Measurements from ENCODE around the gene ZBTB34. TPM values are rescaled to one million over a fixed set of nuclear protein-coding genes. Genes with fewer than 3 reads are reported as not detected.

Gene ZBTB34
- total RNA-seq, 1 experiment from 2014 or later = 12.0 TPM

DNA sequence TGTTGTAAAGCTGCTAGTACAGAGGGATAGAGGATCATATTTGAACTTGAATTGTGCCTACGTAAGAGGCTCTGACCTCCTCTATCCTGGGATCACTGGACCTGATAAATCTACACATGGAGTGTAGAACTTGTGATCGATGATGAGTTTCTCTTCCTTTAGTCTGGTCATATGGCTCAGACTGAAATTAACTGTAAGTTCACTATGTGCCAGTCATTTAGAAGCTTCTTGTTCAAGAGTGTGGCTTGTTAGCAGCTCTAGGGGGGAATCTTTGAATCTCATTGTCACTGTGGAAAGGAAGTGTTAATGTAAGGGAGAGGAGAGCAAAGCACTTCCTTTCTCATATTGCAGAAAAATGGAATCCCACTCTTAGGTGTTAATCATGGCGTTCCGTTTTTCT is 12.1 kb downstream of the ZBTB34 start:
- no peak for DNase-seq (ENCODE audit: low spot score)
- in situ Hi-C loops (cut with HindIII; ENCODE audit: low sequenced_read_pairs) = no loop called here

DNA sequence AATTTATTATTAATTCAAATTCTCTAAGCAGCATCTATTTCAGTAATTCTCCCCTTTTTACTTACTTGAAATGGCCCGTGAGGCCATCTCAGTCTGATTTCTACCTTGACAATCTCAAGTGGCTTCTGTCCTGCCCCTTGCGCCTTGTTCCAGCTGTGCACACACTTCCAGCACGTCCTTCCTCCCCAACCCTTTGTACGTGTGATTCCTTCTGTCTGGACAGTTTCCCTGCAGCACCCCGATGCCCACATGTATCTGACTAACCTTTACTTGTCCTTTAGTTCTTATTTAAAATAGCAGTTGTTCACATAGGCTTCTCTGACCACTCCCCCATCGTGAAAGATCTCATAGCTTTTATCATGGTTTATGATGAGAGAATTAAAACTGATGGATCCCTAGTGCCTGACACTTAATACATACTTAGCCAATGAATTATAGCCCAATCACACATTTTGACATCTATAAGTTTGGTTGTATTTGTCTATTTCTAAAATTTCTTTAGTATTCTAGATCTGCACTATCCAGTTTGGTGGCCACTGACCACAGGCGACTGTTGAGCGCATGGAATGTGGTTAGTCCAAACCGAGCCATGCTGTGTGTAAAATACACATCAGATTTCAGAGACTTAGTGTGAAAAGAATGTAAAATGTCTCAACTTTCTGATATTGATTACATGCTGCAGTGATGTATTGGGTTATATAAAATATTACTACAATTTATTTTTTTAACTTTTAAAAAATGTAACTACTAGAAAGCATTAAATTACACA is 14.3 kb downstream of the ZBTB34 start:
- in situ Hi-C loops (cut with HindIII; ENCODE audit: low sequenced_read_pairs) = no loop called here
- DNase-seq (ENCODE audit: low spot score) = no peak

DNA sequence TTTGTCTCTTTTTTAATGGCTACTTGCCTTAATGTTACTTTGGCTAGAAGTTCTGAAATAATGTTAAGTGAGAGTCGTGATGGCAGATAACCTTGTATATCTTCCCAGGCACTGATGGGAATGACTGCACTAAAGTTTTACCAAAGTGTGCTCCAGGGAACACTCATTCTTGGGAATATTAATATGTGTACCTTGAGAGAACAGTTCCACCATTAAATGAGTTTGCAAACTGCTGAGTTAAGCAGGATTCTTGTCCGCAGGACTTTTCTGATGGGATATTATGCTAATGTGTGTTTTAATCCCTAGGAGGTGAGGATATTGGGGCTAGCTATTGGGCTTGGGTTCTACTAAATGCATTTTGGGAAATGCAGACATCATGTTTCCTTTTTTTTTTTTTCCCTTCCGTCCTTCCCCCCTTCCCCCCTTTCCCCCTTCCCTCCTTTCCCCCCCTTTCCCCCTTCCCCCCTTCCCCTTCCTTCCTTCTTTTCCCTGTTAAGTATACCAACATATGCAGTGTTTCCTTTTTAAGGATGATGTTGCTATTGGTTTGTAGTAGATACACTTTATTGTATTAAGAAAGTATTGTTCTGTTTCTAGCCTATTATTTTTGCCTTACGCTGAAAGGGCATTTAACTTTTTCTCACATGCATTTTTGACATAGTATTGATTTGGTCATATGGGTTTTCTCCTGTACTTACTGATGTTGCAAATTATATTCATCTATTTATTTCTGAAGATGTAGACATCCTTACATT is 15.5 kb downstream of the ZBTB34 start:
- DNase-seq (ENCODE audit: low spot score) = no peak
- in situ Hi-C loops (cut with HindIII; ENCODE audit: low sequenced_read_pairs) = no loop called here

DNA sequence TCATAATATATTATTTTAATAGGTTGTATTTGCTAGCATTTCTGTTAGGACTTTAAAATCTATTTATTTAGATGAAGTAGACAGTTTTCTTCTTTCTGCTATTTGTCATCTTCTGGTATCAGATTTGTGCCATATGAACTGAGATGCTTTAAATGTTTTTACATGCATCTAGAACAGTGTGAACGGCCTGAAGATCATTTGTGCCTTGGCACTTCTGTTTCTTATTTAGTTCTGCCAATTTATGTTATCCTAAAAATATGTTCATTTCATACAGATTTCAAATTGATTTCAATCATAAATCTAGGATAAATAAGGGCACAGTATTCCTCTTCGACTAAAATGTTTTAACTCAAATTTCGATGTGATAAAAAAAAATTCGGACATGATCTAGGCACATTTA is 16.1 kb downstream of the ZBTB34 start:
- in situ Hi-C loops (cut with HindIII; ENCODE audit: low sequenced_read_pairs) = no loop called here
- DNase-seq (ENCODE audit: low spot score) = no peak

DNA sequence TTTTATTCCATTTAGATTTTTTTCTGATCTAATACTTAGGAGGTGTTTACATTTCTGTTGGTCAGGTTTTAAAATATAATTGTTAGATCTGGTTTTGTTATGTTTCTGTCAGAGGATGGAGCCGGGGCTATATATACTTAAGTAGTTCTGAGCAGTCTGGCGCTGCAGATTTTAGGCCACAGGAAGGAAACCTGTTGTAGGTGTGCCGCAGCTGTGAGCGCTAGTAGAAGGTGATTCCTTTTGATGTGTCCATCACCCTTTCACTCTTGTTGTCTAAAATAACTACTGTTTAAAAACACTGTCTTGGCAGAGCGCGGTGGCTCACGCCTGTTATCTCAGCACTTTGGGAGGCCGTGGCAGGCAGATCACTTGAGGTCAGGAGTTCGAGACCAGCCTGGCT is 17.0 kb downstream of the ZBTB34 start:
- no peak for DNase-seq (ENCODE audit: low spot score)
- in situ Hi-C loops (cut with HindIII; ENCODE audit: low sequenced_read_pairs) = no loop called here

DNA sequence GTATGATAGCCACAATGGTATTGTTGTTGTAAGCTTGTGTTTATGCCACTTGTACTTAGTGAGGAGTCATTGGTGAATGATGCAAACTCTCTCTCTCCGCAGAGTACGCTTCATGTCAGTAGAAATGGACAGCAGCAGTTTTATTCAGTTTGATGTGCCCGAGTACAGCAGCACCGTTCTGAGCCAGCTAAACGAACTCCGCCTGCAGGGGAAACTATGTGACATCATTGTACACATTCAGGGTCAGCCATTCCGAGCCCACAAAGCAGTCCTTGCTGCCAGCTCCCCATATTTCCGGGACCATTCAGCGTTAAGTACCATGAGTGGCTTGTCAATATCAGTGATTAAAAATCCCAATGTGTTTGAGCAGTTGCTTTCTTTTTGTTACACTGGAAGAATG is 18.8 kb downstream of the ZBTB34 start:
- DNase-seq (ENCODE audit: low spot score) = no peak
- in situ Hi-C loops (cut with HindIII; ENCODE audit: low sequenced_read_pairs) = no loop called here

DNA sequence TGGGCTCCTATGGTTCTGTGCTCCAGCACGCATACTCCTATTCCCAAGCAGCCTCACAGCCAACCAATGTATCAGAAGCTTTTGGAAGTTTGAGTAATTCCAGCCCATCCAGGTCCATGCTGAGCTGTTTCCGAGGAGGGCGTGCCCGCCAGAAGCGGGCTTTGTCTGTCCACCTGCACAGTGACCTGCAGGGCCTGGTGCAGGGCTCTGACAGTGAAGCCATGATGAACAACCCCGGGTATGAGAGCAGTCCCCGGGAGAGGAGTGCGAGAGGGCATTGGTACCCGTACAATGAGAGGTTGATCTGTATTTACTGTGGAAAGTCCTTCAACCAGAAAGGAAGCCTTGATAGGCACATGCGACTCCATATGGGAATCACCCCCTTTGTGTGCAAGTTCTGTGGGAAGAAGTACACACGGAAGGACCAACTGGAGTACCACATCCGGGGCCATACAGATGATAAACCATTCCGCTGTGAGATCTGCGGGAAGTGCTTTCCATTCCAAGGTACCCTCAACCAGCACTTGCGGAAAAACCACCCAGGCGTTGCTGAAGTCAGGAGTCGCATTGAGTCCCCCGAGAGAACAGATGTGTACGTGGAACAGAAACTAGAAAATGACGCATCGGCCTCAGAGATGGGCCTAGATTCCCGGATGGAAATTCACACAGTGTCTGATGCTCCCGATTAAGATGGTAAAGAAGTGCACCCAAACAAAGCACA is 19.9 kb downstream of the ZBTB34 start:
- DNase-seq (ENCODE audit: low spot score) = no peak
- in situ Hi-C loops (cut with HindIII; ENCODE audit: low sequenced_read_pairs) = no loop called here

DNA sequence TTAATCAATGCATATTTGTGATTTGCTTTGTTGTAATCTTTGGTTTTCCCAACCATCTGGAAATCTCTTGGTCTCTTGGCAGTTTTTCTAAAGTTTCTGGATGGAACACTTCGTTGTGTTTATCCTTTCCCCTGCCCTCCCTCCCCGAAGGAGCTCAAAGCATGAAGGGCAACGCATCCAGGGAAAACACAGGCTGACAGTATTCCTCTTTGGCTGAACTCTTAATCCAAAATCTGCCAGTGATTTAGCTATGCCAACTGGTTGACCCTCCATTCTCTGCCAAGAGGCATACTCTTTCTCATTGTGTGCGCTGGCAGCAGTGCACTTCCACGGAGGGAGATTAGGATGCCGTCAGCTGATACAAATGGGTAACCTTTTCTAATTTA is 20.5 kb downstream of the ZBTB34 start:
- DNase-seq (ENCODE audit: low spot score) = peak; percentile 78
- in situ Hi-C loops (cut with HindIII; ENCODE audit: low sequenced_read_pairs) = no loop called here

DNA sequence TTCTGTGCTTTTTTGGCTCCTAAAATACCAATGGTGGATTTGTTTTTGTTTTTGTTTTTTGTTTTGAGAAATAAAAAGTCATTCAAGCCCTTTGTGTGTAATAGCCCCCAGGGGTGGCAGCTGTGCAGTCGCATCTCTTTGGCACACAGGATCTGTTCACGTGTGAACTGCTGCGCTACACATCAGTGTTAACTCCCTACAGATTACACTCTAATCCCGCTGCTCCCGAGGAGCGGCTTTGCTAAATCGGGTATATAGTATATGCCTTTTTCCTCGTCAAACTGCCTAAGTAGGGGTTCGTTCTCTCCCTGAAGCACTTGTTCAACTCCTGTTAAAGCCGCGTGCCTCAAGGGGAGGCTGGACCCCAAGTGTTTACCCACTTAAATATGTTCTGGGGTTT is 22.3 kb downstream of the ZBTB34 start:
- no peak for DNase-seq (ENCODE audit: low spot score)
- in situ Hi-C loops (cut with HindIII; ENCODE audit: low sequenced_read_pairs) = no loop called here

DNA sequence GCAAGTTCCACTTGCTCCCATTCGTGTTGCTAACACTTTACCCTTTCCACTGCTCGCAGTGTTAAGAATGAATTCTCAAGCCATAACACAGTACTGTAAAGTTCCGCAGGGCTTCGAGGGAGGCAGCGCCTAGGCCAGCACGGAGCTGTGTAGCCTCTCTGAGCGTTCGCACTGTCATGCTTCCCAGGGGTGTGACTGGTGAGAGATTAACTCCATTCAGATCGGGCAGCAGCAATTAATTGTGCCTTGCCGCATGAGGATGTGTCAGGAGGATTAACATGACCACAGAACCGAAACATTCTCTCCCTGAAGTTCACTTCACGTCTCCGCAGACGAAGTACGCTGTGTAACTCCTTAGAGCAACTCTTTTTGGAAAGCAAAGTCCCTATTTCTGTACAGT is 23.2 kb downstream of the ZBTB34 start:
- in situ Hi-C loops (cut with HindIII; ENCODE audit: low sequenced_read_pairs) = no loop called here
- DNase-seq (ENCODE audit: low spot score) = no peak

DNA sequence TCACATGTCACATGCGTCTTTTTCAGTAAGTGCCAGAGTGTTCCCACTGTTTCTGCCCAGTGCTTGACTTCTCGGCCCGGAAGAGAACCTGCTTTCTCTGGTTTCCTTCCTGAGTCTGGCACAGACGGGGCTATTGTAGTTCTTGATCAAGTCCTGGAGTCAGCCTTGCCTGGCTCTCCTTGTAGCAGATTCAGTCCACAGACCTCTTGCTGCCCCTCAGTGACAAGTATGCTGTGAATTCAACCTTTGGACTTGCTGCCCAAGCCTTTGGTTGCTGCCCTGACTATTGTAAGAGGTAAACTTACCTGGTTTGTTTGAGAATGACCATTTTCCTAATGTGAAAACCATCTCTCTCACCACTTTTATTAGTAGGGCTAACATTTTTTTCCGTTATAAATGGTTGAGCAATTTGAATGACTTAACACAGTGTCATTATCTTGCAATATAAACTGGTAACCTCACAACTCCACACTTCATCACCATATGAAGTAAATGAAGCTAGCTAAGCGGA is 24.7 kb downstream of the ZBTB34 start:
- in situ Hi-C loops (cut with HindIII; ENCODE audit: low sequenced_read_pairs) = no loop called here

DNA sequence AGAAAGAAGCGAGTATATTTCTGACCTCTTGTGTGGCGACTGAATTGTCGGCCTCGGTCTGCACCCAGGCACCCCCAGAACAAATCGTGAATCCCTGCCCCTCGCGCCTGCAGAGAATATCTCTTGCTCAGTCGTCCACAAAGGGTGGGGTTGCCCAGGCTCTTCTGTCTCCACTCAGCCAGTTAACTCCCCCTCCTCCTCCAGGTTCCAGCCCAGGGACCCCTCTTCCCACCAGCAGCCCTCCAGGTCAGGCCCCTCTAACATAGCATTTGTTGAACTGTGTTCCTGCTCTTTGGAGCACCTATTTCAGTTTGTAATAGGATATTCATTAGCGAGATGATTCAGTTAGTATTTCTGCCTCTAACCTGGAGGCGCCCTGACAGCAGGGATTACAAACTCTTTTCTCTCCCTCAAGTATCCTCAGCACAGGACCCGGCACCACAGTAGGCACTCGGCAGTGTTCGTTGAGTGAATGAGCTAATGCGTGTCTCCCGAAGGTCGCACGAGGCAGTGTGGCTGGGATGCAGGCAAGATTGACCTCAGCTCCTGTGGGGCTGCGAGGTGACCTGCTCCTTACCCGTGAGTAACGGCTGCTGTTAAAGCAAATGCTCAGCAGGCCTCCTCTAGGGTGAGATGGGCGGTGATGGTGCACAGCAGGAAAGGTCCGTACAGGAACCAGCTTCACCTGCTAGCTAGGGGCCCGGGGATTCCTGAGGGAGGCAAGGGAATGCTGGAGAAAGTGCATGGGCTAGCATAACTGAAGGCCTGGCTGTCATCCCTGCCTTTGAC is 25.8 kb downstream of the ZBTB34 start:
- in situ Hi-C loops (cut with HindIII; ENCODE audit: low sequenced_read_pairs) = no loop called here
- DNase-seq (ENCODE audit: low spot score) = no peak

More for the DNA sequence above, 24.7 kb downstream of the ZBTB34 start:
- DNase-seq (ENCODE audit: low spot score) = no peak

DNA sequence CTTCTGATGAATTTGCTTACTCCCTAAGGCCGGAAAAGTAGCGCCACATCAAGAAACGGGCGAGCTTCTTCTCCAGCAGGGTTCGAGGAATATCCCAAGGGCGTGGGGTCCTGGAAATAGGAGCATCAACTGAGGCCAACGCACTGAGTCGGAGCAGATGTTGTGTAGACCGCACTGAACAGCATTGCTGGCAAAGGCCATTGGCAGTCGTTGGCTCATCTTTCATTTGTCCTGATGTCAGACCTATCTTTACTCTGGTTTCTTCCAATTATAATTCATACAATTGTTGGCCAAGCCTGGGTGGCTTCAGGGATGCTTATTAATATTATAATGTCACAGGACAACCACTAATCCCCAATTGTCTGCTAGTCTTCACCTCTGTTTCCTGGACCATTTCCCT is 26.5 kb downstream of the ZBTB34 start:
- in situ Hi-C loops (cut with HindIII; ENCODE audit: low sequenced_read_pairs) = no loop called here
- DNase-seq (ENCODE audit: low spot score) = no peak

DNA sequence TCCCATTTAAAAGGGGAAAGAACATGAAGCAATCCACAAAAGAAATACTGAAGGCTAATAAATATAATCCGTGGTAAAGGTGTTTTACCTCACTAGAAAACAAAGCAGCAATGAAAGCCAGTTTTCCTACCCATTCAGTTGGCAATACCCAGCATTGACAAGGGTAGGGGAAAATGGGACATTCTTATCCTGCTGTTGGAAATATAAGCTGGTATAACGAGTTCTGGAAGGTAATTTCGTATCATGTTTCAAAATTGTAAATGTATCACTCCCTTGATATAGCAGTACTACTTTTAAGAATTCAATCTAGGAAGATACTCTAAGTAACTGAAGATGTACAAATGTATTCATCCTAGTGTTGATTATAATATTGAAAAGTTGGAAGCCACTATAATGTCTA is 31.2 kb downstream of the ZBTB34 start:
- in situ Hi-C loops (cut with HindIII; ENCODE audit: low sequenced_read_pairs) = no loop called here
- DNase-seq (ENCODE audit: low spot score) = no peak

DNA sequence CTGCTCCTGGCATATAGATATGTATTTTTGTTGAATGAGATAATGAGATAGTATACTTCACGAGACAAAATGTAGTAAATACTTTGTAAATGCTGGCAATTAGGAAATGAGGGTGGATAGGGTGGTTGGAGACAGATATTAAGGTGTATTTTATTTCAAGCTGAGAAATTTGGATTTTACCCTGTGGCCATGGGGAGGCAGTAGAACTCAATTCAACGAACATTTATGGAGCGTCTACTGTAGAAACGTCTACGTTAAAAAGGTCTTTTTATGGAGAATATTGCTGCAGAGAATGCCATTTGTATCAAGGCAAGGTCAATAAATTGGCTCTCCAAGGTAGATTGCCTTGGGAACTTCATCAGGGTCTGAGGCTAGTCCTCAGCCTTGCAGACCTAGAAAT is 32.6 kb downstream of the ZBTB34 start:
- in situ Hi-C loops (cut with HindIII; ENCODE audit: low sequenced_read_pairs) = no loop called here
- DNase-seq (ENCODE audit: low spot score) = peak; percentile 41

DNA sequence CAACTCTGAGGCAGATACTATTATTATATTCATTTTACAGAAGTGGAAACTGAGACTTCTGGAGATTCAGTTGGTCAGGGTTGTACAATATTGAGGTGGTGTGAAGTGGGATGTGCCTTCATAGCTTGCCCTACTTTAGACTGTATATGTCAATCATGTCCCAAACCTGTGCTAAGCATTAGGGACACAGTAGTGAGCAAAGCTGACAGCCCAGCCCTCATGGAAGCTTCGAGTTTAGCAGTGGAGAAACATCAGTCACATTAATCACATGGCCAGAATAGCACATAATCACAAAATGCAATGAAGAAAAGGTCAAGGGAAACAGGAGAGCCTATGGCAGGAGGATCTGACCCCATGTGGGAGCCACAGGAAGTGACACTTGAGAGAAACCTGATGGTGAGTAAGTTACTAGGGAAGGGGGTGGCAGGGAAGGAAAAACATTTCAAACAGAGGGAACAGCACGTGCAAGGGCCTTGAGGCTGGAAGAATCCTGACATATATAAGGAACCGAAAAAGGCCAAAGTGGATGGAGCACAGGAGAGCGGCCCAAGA is 33.7 kb downstream of the ZBTB34 start:
- no peak for DNase-seq (ENCODE audit: low spot score)
- in situ Hi-C loops (cut with HindIII; ENCODE audit: low sequenced_read_pairs) = no loop called here

DNA sequence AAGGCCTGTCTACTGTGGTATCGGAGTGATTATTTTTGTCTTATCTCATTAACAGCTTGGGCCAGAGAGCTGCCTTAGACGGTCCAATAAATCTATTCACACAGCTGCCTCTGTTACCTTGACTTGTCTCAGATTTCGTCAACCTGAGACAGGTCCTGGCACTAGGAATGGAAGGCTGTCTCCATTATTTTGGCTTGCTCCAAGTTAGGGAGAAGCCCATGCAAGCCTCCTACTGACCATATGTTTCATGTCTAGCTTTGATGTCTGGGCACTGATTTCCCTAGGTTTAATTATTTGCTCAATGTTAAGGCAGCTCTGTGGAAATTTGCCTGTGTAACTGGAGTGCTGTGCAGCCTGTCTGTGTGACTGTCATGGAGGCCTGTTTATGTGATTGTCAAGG is 41.8 kb downstream of the ZBTB34 start:
- DNase-seq (ENCODE audit: low spot score) = peak; percentile 20
- in situ Hi-C loops (cut with HindIII; ENCODE audit: low sequenced_read_pairs) = no loop called here

DNA sequence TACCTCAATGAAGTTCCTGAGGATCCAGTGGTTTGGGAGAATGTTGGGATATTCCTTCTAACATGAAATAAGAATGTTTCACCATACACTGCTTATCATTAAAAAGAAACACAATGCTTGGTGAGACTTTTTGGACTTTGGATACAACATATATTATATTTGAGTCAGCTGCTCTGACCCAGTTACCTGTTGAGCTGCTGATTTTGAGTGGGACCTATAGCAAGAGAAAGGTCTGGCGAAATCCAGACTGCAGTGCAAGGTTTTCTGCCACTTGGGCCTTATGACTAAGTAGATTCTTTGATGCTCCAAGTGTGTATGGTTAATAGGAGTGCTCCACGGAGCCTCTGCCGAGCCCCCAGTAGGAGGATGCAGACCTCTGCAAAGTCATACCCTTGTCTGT is 44.1 kb downstream of the ZBTB34 start:
- no peak for DNase-seq (ENCODE audit: low spot score)
- in situ Hi-C loops (cut with HindIII; ENCODE audit: low sequenced_read_pairs) = no loop called here

DNA sequence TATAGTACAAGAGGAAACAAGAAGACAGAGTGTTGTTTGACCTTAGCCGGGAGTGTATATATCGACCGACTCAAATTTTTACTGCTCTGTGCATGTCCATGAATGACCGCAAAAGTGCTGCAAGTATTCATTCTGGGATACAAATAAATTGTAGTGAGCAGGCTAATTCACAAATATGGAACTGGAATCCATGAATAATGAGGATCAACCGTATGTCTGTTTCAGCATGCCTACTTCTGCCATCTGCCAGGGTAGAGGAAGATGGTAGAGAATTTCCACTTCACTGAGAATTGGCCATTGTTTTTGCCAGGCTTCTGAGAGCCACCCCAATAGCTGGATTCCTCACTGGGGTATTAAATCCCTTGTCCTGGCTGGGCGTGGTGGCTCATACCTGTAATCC is 45.7 kb downstream of the ZBTB34 start:
- in situ Hi-C loops (cut with HindIII; ENCODE audit: low sequenced_read_pairs) = no loop called here
- DNase-seq (ENCODE audit: low spot score) = peak; percentile 74

Data from G401 (cell line).